Panc1 (cell line): ENCODE results near the gene CYCS. TPM values are rescaled to one million over a fixed set of nuclear protein-coding genes. Genes with fewer than 3 reads are reported as not detected.

Experiments used
- ATAC-seq: fragments of 200-7000 bp; cut with Tn5 transposase; 2 replicates; pipeline ENCODE4 v1.9.1; 2020; ENCODE audit warnings: mild to moderate bottlenecking, moderate library complexity
- BruUV-seq: library from RNA; stranded (reverse); fragments of 400-500 nt; replicated peaks from 2 replicates; lab custom pipeline; 2021; lab: Mats Ljungman, UMichigan
- CTCF ChIA-PET: fragments of 300-600 bp; sonication (Branson Sonifier 250); formaldehyde crosslinking; loops from one replicate; lab custom pipeline; 2022; ENCODE audit warnings: antibody characterized with exemption; lab: Charles Lee
- POLR2A ChIA-PET: fragments of 300-600 bp; sonication (Branson Sonifier 250); formaldehyde crosslinking; loops from one replicate; lab custom pipeline; 2022; ENCODE audit warnings: antibody characterized with exemption; lab: Charles Lee
- DNase-seq: peaks from one replicate; pipeline ENCODE4 v3.0.0-alpha.2; 2010; ENCODE audit warnings: low read depth, low spot score
- H3K27ac ChIP-seq: 2 replicates; pipeline ENCODE4 v1.5.1; 2011; ENCODE audit warnings: mild to moderate bottlenecking, low read length, inconsistent platforms
- H3K27me3 ChIP-seq: fragments of 200-500 bp; sonication (Bioruptor generic); 2 replicates; pipeline ENCODE4 v1.6.0; 2014; ENCODE audit warnings: low read length, inconsistent platforms; ENCODE audit not compliant: control insufficient read depth, insufficient read depth
- H3K36me3 ChIP-seq: fragments of 200-500 bp; sonication (Bioruptor generic); 2 replicates; pipeline ENCODE4 v1.5.1; 2014; ENCODE audit warnings: inconsistent platforms, mild to moderate bottlenecking, low read length, moderate library complexity; ENCODE audit not compliant: control insufficient read depth, insufficient read depth
- H3K4me1 ChIP-seq: 2 replicates; pipeline ENCODE4 v1.5.1; 2011; ENCODE audit warnings: inconsistent platforms, mild to moderate bottlenecking, low read length, moderate library complexity; ENCODE audit not compliant: control insufficient read depth, insufficient read depth
- H3K4me3 ChIP-seq, 2 experiments: 2 replicates each; pipeline ENCODE4 v1.5.1; 2011 to 2012; ENCODE audit warnings: low read depth in 2 of 2, low read length in 2 of 2, mild to moderate bottlenecking in 2 of 2, inconsistent platforms in 1 of 2, moderate library complexity in 1 of 2
- H3K9me3 ChIP-seq: fragments of 200-500 bp; sonication (Bioruptor generic); 2 replicates; pipeline ENCODE4 v1.5.1; 2014; ENCODE audit warnings: low read depth, mild to moderate bottlenecking, inconsistent platforms, low read length, moderate library complexity; ENCODE audit not compliant: control insufficient read depth, insufficient read depth
- CTCF ChIP-seq: fragments of 450-650 bp; IDR thresholded peaks from 2 replicates; pipeline ENCODE4 v1.5.1; 2017; ENCODE audit warnings: mild to moderate bottlenecking
- POLR2AphosphoS5 ChIP-seq: IDR thresholded peaks from 2 replicates; pipeline ENCODE4 v1.6.1; 2012; ENCODE audit warnings: mild to moderate bottlenecking, low read depth, low read length, moderate library complexity
- REST ChIP-seq, 2 experiments: IDR thresholded peaks; 2 replicates each; pipeline ENCODE4 v1.6.1; 2011 to 2012; ENCODE audit warnings: low read depth in 2 of 2, control low read depth in 1 of 2, low read length in 1 of 2, mild to moderate bottlenecking in 1 of 2, moderate library complexity in 1 of 2; ENCODE audit not compliant: insufficient read depth in 1 of 2
- SIN3A ChIP-seq: IDR thresholded peaks from 2 replicates; pipeline ENCODE4 v1.6.1; 2012; ENCODE audit warnings: low read depth, mild to moderate bottlenecking, low read length, moderate library complexity, borderline replicate concordance; ENCODE audit not compliant: insufficient read depth
- TCF7L2 ChIP-seq: IDR thresholded peaks from 2 replicates; pipeline ENCODE4 v1.6.1; 2011; ENCODE audit warnings: mild to moderate bottlenecking, low read depth, low read length, inconsistent platforms
- in situ Hi-C: cut with HindIII; loops from 2 replicates; pipeline ENCODE4 v1.10.0; 2016; ENCODE audit warnings: low sequenced_read_pairs, low pct_unique_long_range_greater_than_20kb
- intact Hi-C: fragments of 100-400 bp; cut with micrococcal nuclease; formaldehyde crosslinking; loops from one replicate; pipeline ENCODE4 v1.10.0; 2022; ENCODE audit not compliant: unreplicated experiment
- total RNA-seq: library from RNA; stranded (reverse); gene quantifications from one replicate; pipeline ENCODE4 v1.2.1, GENCODE V29; 2021; ENCODE audit not compliant: unreplicated experiment

Gene CYCS
- total RNA-seq, 1 experiment from 2014 or later = 245 TPM

DNA sequence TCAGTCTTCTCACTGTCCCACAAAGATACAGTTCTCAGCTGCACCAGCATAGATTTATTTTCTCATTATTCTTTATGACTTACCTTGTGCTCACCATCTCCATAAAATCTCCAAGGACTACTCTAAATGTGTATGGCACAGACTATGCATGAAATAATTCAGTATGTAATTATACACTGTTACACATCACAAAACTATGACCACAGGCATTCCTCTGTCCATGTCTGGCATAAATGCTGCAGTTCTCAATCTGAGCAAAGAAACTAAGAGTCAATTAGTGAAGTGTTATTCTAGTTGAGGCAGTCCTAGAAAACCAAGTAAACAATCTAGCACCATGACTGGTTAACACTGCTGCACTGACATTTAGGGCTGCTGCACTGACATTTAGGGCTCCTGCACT lies 2.7 kb downstream of the CYCS start:
- Histone ChIP-seq H3K27ac (no peak overlapping the region), H3K4me3 (no peak overlapping the region), H3K9me3 (no peaks in the 10 kb centered on the region), H3K4me1 (0 out of 2 replicates have a peak, but pooled peaks cover 3% of the 10 kb centered on the region), H3K36me3 (peaks cover 26% of the 10 kb centered on the region), H3K27me3 (no peaks in the 10 kb centered on the region)
- in situ Hi-C loops = no loop called here
- TF ChIP-seq SIN3A = no peak
- no peak for TF ChIP-seq REST (IDR thresholded peaks at IDR 0.05; ENCODE audit: insufficient read depth in 1 of 2, low read depth in 2 of 2, low read length in 1 of 2)
- TF ChIP-seq TCF7L2 = no peak
- no peak for TF ChIP-seq CTCF
- TF ChIP-seq POLR2AphosphoS5 = no peak
- BruUV-seq = no TSS peak
- POLR2A ChIA-PET = no interaction called here
- intact Hi-C loops = no loop called here
- CTCF ChIA-PET = no interaction called here
- no peak for DNase-seq
- no peak for ATAC-seq

DNA sequence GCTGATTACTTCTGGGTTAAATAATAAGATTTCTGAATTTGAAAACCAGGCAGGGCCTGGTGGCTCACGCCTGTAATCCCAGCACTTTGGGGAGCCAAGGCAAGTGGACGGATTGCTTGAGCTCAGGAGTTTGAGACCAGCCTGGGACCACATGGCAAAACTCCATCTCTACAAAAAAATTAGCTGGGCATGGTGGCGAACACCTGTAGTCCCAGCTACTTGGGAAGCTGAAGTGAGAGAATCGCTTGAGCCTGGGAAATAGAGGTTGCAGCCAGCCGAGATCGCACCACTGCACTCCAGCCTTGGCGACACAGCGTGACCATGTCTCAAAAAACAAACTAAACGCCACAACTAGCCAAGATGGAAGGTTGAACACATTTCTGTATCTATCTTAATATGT lies 3.5 kb downstream of the CYCS start:
- ATAC-seq (no peak), DNase-seq (no peak)
- no peak for TF ChIP-seq REST (IDR thresholded peaks at IDR 0.05; ENCODE audit: insufficient read depth in 1 of 2, low read depth in 2 of 2, low read length in 1 of 2)
- TF ChIP-seq POLR2AphosphoS5 = no peak
- no peak for TF ChIP-seq CTCF
- TF ChIP-seq SIN3A = no peak
- no peak for TF ChIP-seq TCF7L2
- no peak overlapping the region for H3K27ac ChIP-seq
- H3K4me1 ChIP-seq = 0 out of 2 replicates have a peak, but pooled peaks cover 3% of the 10 kb centered on the region
- peaks cover 26% of the 10 kb centered on the region for H3K36me3 ChIP-seq
- POLR2A ChIA-PET = no interaction called here
- CTCF ChIA-PET = interaction anchor here (0.7 kb wide), 1 partner anchor 1552 kb away, joined by 12 read pairs; no protein-coding TSS in a partner anchor
- intact Hi-C loops = no loop called here
- BruUV-seq = no TSS peak
- H3K4me3 ChIP-seq = no peak overlapping the region
- in situ Hi-C loops = no loop called here
- no peaks in the 10 kb centered on the region for H3K9me3 ChIP-seq
- H3K27me3 ChIP-seq = no peaks in the 10 kb centered on the region
